Activated T-cell treated with anti-CD3 and anti-CD28 coated beads for 48 hours (primary cell): ENCODE data around the gene CD28.
"Not testable (repeated sequence)": the region's sequence is repeated elsewhere in the genome, so short reads cannot be mapped to it uniquely, and the experiment has no call there.

Source experiments
- DNase-seq: peaks from one replicate; pipeline ENCODE4 v3.0.0-alpha.2; 2020; ENCODE audit warnings: low read depth

The CD28 gene

GRCh38 chr2:203784710-203785270 is 78.4 kb downstream of the CD28 start:
- not testable (repeated sequence) for DNase-seq

- DNase-seq, result not testable (repeated sequence)
Observed at GRCh38 chr2:203785391-203786110, 79.1 kb downstream of the CD28 start.

- no peak for DNase-seq
Observed at GRCh38 chr2:203786549-203787351, 80.3 kb downstream of the CD28 start.

GRCh38 chr2:203787979-203788378 is 81.5 kb downstream of the CD28 start:
- no peak for DNase-seq
